Measurements from ENCODE around the gene BARX1.
A peak's percentile ranks its signal among the peaks of the same experiment; 100 is the strongest.
"Not testable (repeated sequence)": the region's sequence is repeated elsewhere in the genome, so short reads cannot be mapped to it uniquely, and the experiment has no call there.

The BARX1 gene

GRCh38 chr9:93965830-93966577 lies 10.8 kb upstream of the BARX1 start:
- DNase-seq: no peak

DNA sequence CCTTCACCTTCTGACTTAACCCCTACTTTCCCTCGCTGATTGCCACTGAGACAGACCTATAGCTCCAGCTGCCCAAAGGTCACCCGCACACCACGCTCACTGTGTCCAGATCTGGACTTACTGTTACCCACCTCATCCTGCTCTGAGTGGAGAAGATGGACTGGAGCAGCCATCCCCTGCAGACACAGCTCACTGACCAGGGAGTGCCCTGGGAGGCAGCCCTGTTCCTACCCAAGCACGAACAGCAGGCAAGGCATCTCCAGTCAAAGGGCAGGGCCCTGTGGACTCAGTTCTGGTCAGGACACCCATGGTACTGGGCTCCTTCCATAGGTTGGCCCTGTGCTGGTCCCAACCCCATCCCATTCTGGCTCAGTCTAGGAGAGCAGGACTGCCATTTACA lies 9.5 kb upstream of the BARX1 start:
- DNase-seq: no peak

- DNase-seq: no peak
Observed at GRCh38 chr9:93963969-93964368, 8.8 kb upstream of the BARX1 start.

GRCh38 chr9:93963489-93963888 lies 8.3 kb upstream of the BARX1 start:
- DNase-seq: not testable (repeated sequence)

DNA sequence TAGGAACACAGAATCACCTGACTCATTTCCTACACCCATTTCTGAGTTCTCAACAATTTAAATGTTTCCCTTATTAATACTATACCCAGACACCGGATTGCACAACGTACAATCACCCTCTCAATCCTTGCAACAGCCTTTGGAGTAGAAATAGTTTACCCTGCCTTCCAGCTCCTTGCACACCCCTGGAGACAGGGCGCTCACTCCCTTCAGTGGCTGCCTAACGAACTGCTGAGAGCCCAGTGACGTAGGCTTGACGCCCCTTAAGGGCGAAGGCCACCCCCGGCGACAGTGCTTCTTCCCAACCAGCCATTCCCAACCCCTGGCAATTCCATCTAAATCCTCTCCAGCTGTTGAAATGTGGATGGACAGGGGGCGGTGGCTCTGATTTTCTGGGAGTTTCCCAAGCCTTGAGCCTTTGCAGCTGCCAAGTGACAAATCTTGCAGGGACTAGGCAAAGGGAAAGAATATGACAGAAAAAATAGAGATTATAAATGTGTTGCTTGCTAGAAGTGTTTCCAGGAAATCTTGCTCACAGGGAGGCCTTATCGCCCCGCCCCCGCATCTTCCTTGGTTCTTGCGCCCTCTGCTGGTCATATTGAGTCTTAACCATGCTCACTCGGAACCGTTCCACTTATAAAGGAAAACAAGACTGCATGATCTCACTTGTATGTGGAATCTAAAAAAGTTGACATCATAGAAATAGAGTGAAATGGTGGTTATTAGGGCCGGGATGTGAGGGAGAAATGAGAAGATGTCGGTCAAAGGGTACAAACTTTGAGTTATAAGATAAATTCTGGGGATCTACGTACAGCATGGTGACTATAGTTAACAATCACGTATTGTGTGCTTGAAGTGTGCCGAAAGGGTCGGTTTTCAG lies 7.6 kb upstream of the BARX1 start:
- DNase-seq: peak; percentile 61

DNA sequence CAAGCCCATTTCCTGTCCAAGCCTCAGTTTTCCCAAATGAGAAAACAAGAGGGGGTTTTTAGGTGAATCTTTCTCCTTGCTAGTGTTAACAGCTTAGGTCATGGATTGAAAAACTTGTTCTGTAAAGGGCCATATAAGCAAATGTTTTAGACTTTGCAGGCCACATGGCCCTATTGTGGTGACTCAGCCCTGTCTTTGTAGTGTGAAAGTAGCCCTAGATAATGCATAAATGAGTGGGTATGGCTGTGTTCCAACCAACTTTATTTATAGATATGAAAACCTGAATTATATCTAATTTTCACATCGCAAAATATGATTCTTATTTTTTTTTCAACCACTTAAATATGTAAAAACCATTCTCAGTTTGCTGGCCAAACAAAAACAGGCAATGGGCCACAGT lies 6.9 kb upstream of the BARX1 start:
- DNase-seq: no peak

GRCh38 chr9:93960971-93961841 lies 6.1 kb upstream of the BARX1 start:
- DNase-seq: no peak

GRCh38 chr9:93960221-93960970 lies 5.2 kb upstream of the BARX1 start:
- DNase-seq: no peak

DNA sequence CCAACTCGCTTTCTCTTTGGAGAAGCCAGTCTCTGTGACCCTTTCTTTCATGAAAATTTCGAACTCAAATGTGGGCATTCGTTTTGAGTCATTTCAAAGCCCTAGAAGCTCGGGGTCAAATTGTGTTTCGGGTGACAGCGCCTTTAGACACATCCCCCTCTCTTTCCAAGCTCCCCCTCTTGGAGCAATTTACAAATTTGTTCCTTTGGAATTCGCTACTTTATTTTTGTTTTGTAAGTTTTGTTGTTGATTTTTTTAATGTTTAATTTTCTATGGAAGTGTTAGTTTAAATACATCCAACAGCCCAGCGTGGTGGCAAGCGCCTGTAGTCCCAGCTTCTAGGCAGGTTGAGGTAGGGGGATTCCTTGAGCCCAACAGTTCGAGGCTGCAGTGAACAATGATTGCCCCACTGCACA lies 4.6 kb upstream of the BARX1 start:
- no peak for DNase-seq

- DNase-seq: no peak
Observed at GRCh38 chr9:93958819-93959682, 3.9 kb upstream of the BARX1 start.

GRCh38 chr9:93958121-93958818 lies 3.1 kb upstream of the BARX1 start:
- no peak for DNase-seq

DNA sequence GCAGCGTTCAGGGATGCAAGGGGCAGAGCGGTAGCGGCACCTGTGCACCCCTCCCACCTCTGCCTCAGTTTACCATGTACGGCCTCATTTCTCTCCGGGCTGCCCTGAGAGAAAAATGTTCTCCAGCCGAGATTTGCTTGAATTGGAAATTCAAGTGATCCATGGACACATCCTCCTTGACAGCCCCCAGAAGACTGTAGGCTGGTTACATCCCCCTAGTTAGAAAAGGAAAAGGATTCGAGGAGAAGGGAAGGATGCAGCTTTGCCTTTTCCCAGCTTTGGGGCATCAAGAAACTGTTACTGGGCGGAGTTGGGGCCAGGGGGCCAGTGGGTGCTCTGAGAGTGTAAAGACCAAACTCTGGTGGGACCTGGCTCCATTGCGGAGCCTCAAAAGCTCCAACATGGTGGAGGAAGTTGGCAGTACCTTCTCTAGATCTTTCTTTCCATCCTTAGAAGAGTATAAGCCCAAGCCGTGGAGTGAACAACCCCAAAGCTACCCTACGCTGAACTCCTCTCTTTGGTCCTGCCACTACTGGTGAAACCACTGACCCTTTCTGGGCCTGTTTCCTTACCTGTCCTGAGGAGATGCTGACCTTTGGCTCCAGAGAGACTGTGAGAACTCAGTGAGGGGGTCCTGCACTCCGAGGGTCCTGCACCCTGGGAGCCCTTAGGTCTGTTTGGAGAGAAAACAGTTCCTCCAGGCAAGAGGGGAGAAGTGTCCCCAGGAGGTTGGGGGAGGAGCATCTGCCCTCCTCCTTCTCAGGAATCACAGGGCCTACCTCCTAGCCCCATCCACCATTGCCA lies 1.0 kb upstream of the BARX1 start:
- DNase-seq: no peak

- DNase-seq: no peak
Observed at GRCh38 chr9:93954434-93955061, 607 bp downstream of the BARX1 start.

- DNase-seq: no peak
Observed at GRCh38 chr9:93953496-93954433, 1.4 kb downstream of the BARX1 start.

DNA sequence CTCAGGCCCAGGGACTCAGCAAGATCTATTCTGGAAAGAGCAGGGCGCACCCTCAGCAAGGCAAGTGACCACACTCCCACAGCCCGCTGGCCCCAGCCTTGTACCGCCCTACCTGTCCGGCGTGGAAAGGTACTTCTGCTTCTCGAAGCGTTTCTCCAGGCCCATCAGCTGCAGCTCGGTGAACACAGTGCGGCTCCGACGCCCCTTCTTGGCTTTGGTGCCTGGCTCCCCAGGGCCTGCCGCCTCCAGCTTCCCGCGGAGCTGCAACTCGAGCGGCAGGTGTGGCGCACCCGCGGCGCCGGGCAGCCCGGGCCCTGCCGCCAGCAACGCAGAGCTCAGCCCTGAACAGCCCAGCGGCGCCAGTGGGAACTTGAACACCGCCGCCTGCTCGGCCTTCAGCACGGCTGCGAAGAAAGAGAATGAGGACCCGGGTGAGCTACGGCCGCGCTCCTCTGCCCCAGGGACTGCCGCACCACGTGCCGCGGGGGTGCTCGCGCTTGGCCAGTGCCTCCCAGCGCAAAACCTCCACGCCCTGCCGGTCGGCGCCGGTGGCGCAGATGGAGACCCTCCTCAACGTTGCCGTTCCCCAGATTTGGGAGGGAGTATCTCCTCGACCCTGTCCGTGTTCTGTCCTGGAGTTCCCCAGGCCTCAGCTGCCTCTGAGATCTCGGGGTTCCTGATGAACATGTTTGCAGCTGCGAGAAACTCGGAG lies 2.2 kb downstream of the BARX1 start:
- no peak for DNase-seq

DNA sequence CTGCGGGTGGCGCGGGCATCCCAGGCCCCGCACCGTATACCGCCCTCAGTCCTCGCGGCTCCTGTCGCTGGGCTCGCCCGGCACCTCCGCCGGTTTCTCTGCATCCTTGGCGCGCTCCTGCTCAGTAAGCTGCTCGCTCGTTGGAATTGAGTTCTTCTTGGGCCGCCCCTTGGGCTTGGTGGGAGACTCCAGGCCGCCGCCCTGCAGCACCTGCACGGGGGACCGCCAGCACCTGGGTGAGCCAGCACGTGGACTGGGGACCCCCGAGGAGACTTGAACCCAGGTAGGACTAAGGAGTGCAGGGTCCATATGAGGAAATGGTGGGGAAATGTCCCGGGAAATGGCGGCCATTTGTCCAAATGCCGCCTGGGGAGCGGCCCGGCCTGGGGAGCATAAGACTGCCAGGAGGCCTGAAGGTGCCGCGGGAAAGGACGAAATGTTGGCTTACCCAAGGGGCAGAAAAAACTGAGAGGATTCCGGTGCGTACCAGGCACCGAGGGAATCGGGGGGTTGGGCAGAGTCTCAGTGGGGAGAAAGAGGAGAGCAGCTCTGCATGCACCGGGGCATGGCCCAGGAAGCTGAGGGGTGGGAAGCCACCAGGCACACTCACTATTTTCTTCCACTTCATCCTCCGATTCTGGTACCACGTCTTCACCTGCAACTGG lies 2.9 kb downstream of the BARX1 start:
- DNase-seq: no peak

GRCh38 chr9:93951655-93952118 lies 3.5 kb downstream of the BARX1 start:
- DNase-seq: no peak

Measured in NCI-H524 treated with DMSO at 0.1 percent for 48 hours (cell line).